Posterior cingulate gyrus (tissue), 11 donors: Measurements from ENCODE around the gene LIMK1.
"Not testable (repeated sequence)": the region's sequence is repeated elsewhere in the genome, so short reads cannot be mapped to it uniquely, and the experiment has no call there.

ENCODE experiments used
- DNase-seq, 10 donors: peaks; one replicate each; pipeline versions ENCODE4 v3.0.0 to v3.0.0-alpha.2; 2020 to 2021; ENCODE audit warnings: mixed read lengths in 3 of 10
- intact Hi-C: fragments of 100-400 bp; cut with DNase I; formaldehyde crosslinking; loops from one replicate; pipeline ENCODE4 v1.15.1; 2023

LIMK1 gene

DNA sequence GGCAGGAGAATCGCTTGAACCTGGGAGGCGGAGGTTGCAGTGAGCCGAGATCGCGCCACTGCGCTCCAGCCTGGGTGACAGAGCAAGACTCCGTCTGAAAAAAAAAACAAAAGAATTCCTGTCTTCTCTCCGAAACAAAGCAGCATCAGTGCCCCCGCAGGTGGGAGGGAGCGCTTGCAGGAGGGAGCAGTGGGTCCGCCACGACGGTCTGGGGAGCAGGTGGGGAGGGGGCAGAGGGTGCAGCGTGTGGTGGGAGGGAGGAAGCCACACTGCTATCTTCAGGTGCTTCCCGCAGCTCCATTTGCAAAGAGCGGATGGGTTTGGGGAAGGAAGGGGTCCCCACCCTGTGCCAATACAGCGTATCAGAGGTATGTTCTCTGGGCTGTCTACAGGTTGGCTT lies 31.7 kb downstream of the LIMK1 start:
- no peak for DNase-seq
- intact Hi-C loops = no loop called here

DNA sequence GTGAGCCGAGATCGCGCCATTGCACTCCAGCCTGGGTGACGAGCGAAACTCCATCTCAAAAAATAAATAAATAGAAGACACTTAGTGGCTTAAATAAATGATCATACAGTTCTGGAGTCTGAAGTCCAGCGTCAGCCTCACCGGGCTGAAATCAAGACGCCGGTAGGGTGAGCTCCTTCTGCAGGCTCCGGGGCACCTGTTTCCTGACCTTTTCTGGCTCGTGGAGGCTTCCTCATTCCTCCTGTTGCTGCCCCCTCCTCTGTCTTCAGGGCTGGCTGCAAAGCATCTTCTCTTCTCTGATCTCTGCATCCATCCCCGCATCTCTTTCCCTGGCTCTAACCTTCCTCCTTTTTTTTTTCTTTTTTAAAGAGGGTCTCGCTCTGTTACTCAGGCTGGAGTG lies 32.8 kb downstream of the LIMK1 start:
- intact Hi-C loops = no loop called here
- DNase-seq = no peak

DNA sequence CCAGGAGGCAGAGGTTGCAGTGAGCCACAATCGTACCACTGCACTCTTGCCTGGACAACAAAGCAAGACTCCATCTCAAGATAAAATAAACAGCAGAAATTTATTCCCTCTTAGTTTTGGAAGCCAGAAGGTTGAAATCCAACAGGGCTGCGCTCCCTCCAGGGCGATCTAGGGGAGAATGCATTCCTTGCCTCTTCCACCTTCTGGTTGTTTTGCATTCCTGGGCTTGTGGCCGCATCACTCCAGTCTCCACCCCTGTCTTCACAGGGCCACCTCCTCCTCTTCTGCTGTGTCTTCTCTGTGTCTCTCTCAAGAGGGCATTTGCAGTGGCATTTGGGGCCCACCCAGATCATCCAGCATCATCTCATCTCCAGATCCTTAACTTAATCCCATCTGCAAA lies 36.2 kb downstream of the LIMK1 start:
- no peak for DNase-seq

DNA sequence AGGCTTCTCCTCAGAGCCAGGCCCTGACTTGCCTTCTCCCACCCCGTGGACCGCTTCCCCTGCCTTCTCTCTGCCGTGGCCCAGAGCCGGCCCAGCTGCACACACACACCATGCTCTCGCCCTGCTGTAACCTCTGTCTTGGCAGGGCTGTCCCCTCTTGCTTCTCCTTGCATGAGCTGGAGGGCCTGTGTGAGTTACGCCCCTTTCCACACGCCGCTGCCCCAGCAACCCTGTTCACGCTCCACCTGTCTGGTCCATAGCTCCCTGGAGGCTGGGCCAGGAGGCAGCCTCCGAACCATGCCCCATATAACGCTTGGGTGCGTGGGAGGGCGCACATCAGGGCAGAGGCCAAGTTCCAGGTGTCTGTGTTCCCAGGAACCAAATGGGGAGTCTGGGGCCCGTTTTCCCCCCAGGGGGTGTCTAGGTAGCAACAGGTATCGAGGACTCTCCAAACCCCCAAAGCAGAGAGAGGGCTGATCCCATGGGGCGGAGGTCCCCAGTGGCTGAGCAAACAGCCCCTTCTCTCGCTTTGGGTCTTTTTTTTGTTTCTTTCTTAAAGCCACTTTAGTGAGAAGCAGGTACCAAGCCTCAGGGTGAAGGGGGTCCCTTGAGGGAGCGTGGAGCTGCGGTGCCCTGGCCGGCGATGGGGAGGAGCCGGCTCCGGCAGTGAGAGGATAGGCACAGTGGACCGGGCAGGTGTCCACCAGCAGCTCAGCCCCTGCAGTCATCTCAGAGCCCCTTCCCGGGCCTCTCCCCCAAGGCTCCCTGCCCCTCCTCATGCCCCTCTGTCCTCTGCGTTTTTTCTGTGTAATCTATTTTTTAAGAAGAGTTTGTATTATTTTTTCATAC lies 38.0 kb downstream of the LIMK1 start:
- DNase-seq = no peak
- intact Hi-C loops = no loop called here

More for the DNA sequence above, 36.2 kb downstream of the LIMK1 start:
- intact Hi-C loops = no loop called here

DNA sequence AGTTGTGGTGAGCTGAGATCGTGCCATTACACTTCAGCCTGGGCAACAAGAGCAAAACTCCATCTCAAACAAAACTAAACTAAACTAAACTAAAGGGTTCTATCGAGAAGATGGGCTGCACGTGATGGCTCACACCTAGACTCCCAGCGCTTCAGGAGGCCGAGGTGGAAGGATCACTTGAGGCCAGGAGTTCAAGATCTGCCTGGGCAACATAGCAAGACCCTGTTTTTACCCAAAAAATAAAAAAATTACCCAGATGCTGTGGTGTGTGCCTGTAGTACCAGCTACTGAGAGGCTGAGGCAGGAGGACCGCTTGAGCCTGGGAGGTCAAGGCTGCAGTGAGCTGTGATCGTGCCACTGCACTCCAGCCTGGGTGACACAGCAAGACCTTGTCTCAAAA lies 40.3 kb downstream of the LIMK1 start:
- DNase-seq, intact Hi-C loops: not testable (repeated sequence)

DNA sequence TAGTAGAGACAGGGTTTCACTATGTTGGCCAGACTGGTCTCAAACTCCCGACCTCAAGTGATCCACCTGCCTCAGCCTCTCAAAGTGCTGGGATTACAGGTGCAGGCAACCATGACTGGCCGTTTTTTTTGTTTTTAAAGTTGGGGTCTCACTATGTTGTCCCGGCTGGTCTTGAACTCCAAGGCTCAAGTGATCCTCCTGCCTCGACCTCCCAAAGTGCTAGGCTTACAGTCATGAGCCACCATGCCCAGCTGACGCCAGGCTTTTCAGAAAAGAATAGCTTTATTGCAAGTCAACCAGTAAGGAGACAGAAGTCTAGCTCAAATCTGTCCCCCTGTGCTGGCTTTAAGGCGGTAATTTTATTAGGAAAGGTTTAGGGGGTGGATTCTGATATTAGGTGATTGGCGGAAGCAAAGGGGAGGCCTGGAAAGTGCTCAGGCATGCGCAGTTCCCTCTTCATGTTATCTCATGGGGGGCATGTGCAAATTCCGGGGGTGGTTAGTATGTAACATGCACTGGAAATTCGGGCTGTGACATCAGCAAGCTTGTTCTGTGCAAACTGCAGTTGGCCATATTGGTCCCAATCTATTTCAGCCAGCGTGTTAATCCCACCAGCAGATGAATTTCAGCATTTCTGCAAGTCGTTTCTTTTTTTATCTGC lies 42.7 kb downstream of the LIMK1 start:
- DNase-seq = peak in 1 of 10 donors; percentile 30
- intact Hi-C loops = no loop called here

DNA sequence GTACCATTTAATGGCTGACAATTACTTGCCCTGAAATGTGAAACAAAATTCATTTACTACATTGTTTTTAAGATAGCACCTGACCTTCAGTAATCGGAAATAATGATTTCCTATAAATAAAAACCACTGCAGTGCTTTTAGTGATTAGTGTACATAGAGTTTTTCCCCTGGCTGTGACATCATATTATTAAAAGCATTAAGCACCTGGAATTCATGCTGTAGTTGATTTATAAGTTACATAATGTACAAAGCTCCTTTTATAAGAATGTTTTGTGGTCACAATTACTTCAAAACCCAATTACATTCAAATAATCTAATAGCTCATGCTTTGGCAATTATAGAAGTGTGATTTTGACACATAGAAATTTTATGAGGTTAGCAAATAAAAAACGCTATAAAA lies 46.3 kb downstream of the LIMK1 start:
- no peak for DNase-seq
- intact Hi-C loops = no loop called here

DNA sequence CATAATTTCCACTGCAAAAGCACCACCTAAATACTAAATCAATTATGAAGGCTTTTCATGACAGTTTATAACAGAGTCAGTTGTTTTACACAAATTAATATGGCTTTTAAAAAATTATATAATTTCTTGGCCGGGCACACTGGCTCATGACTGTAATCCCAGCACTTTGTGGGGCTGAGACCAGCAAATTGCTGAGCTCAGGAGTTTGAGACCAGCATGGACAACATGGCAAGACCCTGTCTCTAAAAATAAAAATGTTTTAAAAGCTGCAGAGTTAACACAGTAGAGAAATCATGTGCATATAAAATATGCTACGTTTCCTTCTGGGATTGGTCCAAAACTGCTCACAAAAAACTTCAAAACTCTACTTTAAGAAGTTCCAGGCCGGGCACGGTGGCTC lies 46.9 kb downstream of the LIMK1 start:
- DNase-seq = no peak
- intact Hi-C loops = no loop called here

DNA sequence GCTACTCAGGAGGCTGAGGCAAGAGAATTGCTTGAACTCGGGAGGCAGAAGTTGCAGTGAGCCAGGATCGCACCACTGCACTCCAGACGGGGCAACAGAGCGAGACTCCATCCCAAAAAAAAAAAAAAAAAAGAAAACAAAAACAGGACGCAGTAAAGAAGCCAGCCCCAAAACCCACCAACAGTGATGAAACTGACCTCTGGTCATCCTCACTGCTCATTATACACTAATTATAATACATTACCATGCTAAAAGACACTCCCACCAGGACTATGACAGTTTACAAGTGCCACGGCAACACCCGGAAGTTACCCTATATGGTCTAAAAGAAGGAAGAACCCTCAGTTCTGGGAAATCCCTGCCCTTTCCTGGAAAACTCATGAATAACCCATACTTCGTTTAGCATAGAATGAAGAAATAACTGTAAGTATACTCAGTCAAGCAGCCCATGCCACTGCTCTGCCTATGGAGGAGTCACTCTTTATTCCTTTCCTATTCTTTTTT lies 50.6 kb downstream of the LIMK1 start:
- no peak for DNase-seq
- intact Hi-C loops = no loop called here

DNA sequence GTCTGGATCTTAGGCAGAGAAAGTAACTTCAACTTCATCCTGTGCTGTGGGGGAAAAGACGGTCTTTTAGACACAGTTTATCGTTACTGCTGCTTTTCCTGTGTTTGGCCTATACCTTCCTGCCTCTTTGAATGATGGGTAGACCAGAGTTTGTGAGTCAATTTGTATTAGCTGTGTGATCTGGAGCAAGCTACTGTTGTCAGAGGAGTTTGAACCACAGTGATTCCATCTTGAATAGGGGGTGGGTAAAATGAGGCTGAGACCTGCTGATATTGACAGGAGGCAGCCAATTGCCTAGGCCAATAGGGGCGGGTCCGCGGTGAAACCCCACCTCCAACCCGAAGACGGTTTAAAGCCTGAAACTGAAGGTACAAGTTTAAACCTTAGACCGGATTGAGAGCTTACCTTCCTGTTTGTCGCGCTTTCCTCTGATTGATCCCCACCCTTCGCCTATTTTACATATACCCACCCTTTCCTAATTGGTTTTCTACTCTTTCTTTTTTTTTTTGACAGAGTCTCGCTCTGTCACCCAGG lies 54.8 kb downstream of the LIMK1 start:
- peak in 1 of 10 donors; percentile 19 for DNase-seq
- intact Hi-C loops = no loop called here

DNA sequence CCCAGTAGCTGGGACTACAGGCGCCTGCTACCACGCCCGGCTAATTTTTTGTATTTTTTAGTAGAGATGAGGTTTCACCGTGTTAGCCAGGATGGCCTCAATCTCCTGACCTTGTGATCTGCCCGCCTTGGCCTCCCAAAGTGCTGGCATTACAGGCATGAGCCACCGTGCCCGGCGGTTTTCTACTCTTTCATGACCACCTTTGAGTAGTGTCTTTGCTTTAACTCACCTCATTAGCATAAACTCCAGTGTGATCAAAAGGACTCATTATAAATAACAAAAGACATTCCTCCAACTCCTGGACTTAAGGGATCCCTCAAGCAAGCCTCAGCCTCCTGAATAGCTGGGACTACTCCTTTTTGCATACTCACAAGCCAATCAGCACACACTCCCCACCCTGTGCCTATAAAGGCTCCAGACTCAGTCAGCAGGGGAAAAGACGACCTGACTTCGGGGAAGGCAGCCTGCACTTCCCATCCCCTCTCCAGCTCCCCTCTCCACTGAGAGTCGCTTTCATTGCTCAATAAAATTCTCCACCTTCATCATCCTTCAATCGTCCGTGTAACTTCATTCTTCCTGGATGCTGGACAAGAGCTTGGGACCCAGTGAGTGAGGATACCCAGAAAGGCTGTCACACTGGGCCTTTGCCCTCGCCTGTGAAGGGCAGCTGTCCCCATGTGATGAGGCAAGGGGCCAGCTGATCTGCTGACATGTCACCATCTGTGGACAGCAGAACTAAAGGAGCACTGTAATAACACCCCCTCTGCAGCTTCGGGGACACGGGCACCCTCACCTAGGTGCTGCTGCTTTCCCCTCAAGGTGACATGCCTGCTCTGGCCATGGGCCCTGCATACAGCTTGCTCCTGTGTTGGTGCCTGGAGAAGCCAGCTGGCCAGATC lies 55.6 kb downstream of the LIMK1 start:
- DNase-seq = peak in 2 of 10 donors; percentile 15 to 24
- intact Hi-C loops = no loop called here

DNA sequence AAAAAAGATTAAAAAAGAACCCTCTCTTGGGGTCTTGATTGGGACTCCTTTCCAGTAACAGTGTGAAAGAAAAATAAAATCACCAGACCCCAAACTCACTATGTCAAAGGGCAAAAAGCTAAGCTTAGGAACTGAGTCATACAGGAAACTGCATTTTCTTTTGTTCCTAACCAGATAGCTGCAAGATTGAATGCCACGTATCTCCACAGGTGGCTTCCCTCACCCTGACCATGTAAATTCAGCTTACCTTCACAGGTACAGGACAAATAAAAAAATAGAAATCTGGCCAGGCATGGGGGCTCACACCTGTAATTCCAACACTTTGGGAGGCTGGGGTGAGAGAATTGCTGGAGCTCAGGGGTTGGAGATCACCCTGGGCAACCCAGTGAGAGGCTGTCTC lies 58.1 kb downstream of the LIMK1 start:
- DNase-seq = peak in 1 of 10 donors; percentile 1
- intact Hi-C loops = no loop called here

DNA sequence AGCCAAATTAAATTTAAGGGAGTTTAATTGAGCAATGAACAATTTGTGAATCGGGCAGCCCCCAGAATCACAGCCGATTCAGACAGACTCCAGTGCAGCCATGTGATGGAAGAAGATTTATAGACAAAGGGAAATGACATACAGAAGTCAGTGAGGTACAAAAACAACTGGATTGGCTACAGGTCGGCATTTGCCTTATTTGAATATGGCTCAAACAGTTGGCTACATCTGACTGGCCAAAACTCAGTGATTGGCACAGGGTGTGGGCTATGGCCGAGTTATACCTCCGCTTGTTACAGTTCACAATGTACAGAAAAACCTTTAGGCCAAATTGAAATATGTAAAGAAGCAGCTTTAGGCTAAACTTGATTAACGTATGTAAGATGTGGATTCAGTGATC lies 59.8 kb downstream of the LIMK1 start:
- DNase-seq = peak in 3 of 10 donors; percentile 3 to 16 (median 12)
- intact Hi-C loops = no loop called here

DNA sequence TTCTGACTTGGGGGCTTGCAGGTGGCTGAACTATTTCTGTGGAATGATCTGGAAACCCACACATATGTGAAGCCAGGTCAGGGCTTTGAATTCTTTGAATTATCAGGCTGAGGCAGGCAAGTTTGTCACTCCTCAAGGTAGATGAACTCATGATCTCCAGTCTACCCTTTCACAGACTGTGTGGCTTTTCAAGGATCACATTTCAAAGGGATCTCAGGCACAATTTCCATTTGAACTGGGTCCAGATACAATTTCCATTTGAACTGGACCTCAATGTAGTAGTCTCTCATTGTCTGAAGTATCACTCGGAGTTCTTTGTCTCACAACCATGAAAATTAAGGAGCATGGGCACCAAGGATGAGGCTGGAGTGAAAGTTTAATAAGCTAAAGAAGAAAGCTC lies 64.9 kb downstream of the LIMK1 start:
- peak in 1 of 10 donors; percentile 0 for DNase-seq
- intact Hi-C loops = no loop called here

DNA sequence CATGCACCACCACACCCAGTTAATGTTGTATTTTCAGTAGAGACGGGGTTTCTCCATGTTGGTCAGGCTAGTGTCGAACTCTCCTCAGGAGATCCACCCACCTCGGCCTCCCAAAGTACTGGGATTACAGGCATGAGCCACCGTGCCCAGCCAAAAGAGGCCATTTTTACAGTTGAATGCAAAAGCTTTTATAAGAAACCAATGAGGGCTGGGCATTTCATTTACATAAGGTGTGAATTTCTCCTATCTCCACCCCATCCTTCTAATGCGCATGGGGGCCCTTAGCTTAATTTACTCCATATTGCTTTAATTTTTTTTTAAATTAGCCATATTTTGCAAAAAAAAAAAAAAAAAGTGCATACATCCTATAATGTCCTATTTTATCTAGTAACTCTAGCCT lies 65.5 kb downstream of the LIMK1 start:
- intact Hi-C loops = no loop called here
- DNase-seq = peak in 3 of 10 donors; percentile 4 to 18 (median 5)

DNA sequence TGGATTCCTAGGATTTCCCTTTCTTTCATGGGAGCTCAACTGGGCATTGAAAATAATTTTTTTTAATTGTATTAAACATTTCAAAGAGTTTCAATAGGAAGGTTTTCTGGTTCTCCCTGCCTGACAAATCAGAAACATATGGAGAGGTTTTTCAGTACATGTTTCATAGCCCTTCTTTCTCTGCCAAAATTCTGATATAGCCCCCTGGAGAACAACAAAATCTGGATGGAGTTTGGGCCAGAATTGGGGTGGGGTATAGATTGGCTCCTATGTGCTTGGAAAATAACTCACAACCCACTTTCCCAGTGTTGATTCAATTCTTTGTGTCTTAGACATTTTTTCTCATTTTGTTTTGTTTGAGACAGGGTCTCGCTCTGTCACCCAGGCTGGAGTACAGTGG lies 66.0 kb downstream of the LIMK1 start:
- intact Hi-C loops = no loop called here
- no peak for DNase-seq

DNA sequence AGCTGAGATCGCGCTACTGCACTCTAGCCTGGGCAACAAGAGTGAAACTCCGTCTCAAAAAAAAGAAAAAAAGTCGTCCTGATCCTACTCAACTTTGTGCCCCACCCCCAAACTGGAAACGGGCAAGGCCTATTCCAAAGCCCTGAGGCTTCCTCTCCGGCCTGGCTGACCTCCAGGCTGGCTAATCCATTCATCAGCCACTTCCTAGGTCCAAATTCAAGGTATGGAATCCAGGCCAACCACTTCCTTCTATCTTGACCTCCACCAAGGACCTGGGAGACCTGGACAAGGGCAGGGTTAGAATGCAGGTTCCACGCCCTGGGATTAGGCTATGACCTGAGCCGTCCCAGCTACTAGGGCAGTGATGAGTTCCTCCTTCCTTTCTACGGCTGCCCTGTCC lies 70.1 kb downstream of the LIMK1 start:
- intact Hi-C loops = no loop called here
- DNase-seq = peak in 1 of 10 donors; percentile 10

DNA sequence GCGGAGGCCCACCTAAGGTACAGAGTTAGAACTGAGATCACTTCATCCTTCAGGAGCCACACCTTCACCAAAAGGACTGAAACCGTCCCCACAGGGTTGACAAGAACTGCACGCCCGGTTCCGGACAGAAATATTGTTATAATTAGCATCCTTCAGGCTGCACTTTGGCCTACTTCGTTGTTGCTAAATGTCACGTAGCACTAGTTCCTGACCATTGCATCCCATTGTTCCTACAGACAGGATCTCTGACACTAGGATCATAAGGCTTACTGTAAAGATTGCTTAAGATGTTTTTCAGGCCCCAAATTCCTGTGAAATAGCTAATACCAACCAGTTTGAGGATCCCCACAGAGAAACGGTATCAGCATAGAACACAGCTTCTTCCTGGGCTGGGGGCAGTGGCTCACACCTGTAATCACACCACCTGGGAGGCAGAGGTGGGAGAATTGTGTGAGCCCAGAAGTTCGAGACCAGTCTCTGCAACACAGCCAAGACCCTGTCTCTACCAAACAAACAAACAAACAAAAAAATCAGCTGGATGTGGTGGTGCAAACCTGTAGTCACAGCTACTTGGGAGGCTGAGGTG lies 72.3 kb downstream of the LIMK1 start:
- DNase-seq = peak in 1 of 10 donors; percentile 4
- intact Hi-C loops = no loop called here

DNA sequence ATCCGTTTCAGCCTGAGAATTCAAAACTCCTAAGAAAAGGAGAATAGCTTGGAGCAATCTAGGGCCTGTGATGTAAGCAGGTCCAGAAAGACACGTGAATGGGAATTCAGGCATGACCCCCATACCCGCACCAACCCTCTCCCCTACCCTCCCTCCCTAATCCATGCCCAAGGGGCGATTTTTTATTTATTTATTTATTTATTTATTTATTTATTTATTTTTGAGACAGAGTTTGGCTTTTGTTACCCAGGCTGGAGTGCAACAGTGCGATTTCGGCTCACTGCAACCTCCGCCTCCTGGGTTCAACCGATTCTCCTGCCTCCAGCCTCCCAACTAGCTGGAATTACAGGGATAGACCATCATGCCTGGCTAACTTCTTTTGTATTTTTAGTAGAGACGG lies 74.0 kb downstream of the LIMK1 start:
- no peak for DNase-seq
- intact Hi-C loops = no loop called here

DNA sequence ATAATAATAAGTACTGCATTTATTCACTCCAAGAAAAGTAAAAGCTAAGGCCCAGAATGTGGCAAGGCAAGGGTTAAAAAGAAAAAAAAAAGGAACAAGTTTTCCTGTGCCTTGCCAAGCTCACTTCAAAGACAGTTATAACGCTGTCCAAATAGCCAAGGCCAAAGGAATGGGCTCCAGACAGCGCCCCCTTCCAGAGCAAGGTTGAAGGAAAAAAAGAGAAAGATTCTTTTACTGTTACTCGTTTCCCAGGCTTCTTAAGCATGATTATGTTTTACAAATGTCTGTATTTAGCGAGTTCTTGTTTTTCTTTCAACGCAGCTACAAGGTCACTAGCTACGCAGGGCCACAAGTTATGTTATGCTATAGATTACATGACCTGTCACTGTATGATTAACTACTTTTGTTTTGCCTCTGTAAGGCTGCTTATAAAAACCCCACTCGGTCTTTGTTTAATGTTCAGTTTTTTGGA lies 81.4 kb downstream of the LIMK1 start:
- intact Hi-C loops = no loop called here
- no peak for DNase-seq
